Erythroblast (primary cell): ENCODE results near the gene FSIP1.

ENCODE experiments used
- GATA1 ChIP-seq: IDR thresholded peaks from 2 replicates; pipeline ENCODE4 v1.6.1; 2011; ENCODE audit warnings: low read depth, mild to moderate bottlenecking, control low read depth, low read length, moderate library complexity
- POLR2A ChIP-seq: IDR thresholded peaks from 2 replicates; pipeline ENCODE4 v1.6.1; 2011; ENCODE audit warnings: mild to moderate bottlenecking, low read length

DNA sequence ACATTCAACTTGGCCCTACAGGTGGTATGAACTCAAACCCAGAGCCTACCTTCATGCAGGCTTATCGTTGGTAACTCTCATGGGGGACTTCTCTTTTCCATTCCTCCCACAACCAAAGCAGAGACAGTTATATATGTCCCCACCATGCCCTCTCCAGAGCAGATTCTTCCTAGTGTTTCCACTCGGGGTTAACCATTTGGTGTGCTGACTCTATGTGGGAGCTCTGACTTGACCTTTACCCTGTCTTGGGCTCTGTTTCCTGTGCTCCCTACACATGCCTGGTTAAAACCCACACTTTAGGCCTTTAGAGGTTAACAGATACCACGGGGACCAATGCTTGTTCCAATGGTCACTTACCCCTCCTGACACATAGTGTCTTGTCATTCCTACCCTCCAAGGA lies 80.7 kb downstream of the FSIP1 start:
- TF ChIP-seq POLR2A (no peak), GATA1 (no peak)
